Astrocyte (in vitro differentiated cells and primary cell): ENCODE results near the gene ARAP1.

Experiments
- EZH2 ChIP-seq: IDR thresholded peaks from 2 replicates; pipeline ENCODE4 v1.6.1; 2012; ENCODE audit warnings: mild to moderate bottlenecking, low read length, inconsistent platforms; ENCODE audit not compliant: insufficient read depth
- TF ChIP-seq, protein P1 (sequence below): IDR thresholded peaks from 2 replicates; pipeline ENCODE4 v1.5.1; 2011; ENCODE audit warnings: low read depth, mild to moderate bottlenecking, inconsistent platforms, low read length, moderate library complexity; ENCODE audit not compliant: insufficient read depth

DNA sequence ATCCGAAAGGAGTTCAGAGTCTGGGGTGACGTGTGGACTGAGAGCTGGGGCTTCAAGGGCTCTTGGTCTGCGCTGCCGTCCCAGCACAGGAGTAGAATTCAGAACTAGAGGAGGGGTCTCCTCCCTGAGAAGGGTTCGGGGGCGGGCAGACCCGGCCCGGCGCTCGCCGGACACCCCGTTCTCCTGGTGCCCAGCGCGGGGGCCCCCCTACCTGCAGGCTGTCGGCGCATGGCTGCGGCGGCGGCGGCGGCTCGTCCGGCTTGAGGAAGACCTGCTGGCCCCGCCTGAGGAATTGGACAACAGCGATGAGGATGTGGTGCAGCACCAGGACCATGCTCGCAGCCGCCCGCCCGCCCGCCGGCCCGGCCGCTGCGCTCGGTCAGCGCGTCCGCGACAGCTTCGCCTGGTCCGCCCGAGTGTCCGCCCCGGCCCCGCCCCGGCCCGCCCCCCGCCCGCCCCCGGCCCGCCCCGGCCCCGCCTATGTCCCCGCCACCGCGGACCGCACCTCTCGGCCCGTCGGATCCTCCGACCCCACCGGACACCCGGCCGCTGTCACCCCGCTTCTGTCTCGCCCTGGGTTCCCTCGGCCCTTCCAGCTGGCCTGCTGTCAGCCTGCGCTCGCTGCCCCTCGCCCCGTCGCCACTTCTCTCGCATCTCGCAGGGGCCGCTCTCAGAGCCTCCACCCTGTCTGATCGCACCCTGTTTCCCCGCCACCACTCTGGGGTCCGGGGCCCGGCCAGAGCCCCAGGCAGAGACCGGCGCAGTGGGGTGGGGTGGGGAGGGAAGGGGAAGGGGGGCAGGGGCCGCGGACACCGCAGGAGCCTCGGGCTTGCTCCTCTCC, 109.9 kb downstream of the ARAP1 start:
- TF ChIP-seq, protein P1, sequence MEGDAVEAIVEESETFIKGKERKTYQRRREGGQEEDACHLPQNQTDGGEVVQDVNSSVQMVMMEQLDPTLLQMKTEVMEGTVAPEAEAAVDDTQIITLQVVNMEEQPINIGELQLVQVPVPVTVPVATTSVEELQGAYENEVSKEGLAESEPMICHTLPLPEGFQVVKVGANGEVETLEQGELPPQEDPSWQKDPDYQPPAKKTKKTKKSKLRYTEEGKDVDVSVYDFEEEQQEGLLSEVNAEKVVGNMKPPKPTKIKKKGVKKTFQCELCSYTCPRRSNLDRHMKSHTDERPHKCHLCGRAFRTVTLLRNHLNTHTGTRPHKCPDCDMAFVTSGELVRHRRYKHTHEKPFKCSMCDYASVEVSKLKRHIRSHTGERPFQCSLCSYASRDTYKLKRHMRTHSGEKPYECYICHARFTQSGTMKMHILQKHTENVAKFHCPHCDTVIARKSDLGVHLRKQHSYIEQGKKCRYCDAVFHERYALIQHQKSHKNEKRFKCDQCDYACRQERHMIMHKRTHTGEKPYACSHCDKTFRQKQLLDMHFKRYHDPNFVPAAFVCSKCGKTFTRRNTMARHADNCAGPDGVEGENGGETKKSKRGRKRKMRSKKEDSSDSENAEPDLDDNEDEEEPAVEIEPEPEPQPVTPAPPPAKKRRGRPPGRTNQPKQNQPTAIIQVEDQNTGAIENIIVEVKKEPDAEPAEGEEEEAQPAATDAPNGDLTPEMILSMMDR: no peak
- TF ChIP-seq EZH2: peak; percentile 63
